Forelimb muscle (tissue), 1 donor: ENCODE data around the gene ADGRL3. TPM values are rescaled to one million over a fixed set of nuclear protein-coding genes. Genes with fewer than 3 reads are reported as not detected.

Source experiments
- DNase-seq: peaks from one replicate; pipeline ENCODE4 v3.0.0-alpha.2; 2013; ENCODE audit warnings: low read depth
- polyA plus RNA-seq: library from polyadenylated mRNA; unstranded; fragments of 120-200 nt; gene quantifications from one replicate; pipeline ENCODE4 v1.2.1, GENCODE V29; 2013; ENCODE audit not compliant: insufficient read length

The ADGRL3 gene
- polyA plus RNA-seq, 1 donor, result 19.5 TPM

DNA sequence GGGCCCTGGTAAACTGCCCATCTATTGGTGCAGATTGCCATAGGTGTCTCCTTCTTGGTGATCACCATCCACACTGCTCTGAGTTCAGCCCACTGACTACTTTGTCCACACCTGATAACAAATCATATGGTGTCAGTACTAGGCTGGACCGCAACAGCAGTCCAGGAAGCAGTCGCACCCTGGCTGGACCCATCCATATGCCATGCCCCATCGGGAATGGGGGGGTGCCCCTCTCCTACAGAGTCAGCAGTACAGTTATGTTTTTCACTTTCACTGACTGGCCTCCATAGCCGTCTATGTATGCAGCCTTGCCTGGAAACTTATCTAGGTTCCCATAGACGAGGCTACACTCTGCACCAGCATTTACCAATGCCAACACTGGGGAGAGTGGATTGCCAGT lies 226.1 kb downstream of the ADGRL3 start:
- DNase-seq, result no peak

DNA sequence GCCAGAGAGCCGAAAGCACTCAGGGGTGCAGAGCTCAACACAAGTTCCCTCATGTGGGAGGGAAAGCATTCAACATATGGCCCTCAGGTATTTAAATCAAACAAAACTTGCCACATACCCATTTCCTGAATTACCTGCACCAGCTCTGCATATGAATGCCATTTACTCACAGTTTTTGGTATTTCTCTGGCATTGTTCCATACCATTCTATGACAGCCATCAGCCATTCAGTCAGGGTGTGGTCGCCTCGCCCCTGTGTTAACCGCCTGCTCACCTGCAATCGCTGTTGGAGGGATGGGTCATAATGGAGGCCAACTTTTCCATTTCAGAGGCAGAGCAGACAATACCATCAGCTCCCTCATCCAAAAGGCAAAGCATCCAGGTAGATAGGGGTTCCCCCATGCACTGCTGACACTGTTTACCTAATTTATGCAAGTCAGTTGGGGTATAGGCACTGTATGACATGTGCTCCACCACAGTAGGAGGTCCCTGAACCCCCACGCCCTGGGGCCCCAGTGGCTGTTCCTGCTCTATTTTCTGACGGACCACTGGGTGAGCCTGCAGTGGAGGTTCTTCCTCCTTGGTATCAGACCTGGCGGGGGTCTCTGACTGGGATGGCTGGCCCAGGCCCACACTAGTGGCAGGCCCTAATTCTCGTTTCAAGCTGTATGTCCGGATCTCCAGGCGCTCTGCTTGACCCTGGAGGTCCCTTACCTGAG lies 227.1 kb downstream of the ADGRL3 start:
- DNase-seq, result no peak

DNA sequence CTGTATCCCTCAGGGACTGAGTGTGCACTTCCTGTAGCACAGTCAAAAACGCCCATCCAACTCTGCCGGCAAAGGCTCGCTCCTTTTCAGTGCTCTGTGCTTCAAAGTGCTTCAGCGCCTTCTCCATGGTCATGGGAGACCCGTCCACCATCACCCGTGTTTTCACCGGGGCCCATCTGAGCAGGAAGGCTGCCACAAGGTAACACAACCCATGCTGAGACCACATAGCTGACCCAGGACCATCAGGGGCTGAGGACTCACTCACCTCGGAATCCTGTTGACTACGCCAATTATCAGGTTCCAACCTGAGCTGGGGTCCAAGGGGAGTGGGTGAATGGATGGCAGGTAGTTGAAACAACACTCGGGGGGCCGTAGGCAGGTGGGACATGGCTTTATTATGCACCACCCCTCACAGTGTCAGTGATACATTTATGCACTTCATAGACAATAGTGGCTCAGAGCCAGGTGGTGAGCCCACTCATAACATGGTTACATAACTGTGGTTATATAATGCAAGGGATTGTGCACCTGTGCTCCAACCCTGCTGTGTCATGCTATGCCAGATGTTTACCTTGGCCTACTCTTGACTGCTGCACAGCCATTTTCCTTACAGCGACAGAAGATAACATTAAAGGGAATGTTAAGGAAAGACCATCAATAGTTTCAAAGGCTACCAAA lies 227.8 kb downstream of the ADGRL3 start:
- DNase-seq, result no peak

DNA sequence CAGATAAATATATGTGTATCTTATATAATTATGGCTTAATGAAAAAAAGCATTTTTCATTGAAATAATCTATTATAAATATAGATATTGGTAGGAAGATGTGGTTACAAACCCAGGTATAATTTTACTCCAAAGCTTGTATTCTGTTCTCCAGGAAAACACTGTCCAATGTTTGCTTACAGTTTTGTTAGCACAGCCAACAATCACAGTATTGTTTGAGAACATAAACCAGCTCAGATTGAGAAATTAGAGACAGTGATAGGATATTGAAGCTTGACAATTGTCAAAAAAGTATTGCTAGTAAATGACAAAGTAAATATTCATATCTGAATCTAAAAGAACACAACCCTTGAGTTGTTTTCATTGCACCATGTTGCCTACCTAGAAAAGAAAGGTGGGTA lies 228.8 kb downstream of the ADGRL3 start:
- DNase-seq, result no peak

DNA sequence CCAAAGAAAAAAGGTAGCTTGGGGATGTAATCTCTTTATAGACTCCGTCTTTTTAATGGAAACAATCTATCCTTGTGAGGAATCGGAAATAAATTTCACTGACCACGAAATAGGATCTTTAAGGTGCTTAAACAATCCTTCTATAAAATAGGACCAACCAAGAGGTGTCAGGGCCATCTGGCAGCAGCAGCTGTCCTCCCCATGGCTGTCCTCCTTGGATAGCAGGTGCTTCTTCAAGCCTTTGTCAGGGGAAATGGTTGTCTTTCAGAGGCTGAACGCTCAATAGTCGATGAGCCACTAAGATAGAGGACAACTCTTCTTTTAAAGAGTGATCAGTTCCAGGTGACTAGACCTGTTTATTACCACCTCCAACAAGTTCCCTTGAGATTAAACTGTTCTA lies 231.0 kb downstream of the ADGRL3 start:
- DNase-seq, result no peak

DNA sequence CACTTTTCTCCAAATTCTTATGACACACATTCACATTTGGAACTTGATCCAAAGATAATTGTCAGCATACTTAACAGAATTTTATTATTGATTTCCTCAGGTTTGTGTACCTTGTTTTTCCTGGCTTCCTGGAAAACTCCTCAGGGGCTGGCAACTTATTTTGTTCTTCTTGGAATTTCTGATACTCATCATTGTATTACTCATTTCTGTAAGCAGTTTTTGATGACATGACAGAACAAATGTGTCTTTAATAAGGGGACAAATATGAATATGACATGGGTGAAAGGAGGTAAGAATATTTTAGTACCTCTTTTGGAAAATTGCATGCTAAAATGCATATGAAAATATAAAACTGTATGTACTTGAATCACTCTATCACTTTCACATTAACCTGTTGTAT lies 237.8 kb downstream of the ADGRL3 start:
- no peak for DNase-seq

DNA sequence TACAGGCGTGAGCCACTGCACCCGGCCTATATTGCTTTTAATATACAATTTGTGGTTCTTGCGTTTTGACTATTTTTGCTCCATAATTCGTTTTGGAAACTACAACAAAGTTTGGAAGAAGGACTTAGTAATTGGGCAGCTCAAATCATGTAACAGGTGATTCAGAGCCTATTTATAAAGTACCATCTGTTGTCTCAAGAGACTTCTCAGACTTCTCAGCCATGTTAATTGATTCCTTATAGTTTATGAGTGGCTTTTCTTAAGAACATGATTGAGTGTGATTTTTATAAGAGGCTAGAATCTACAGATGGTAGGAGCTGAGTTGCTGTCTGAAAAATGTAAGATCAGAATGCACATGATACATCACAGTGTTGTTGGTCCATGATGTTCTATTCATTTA lies 240.2 kb downstream of the ADGRL3 start:
- DNase-seq, result no peak

DNA sequence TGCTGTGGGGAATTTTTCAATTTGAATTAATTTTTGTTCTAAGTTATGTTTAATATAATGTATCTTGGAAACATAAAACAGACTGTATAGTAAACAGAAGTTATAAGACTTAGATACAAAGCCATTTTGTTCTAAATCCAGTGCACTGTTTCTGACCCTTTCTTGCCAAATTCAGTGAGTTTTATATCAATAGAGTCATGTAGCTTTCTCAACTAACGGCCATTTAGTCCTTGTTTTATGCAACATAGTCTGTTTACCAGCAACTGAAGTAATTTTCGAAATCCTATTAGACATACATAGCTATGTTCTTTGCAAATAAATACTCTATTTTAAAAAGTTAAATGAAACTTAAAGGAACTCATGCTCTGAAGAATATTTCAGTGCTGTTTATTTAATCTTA lies 242.8 kb downstream of the ADGRL3 start:
- no peak for DNase-seq

DNA sequence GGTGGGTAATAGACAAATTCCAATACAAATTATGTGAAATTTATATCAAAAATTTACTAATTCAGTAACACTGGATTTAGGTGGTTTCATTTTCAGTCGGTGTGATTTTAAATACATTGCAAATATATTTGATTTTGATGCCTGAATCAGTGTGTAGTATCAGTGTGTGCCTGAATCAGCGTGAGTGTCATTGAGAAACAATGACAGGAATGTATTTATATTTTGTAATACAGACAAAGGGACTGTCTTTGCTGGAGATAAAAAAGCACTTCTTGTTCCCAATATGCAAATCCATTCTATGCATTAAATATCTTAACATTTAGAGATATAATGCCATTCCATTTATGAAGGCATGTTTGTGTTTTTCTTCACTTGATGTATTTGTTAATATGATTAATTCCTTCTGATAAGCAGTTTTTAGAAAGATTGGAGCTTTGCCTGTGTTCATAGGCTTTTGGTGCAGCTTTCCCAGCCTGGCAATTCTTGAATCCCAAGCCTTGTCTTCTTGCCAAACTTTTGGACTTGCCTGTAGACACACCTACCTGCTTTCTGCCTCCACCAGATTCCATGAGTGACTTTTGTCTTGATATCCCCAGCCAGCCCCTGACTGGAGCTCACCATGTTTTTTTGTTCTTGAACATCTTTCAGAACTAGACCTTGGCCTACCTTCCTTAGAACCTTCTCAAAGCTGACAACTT lies 243.8 kb downstream of the ADGRL3 start:
- DNase-seq, result no peak

DNA sequence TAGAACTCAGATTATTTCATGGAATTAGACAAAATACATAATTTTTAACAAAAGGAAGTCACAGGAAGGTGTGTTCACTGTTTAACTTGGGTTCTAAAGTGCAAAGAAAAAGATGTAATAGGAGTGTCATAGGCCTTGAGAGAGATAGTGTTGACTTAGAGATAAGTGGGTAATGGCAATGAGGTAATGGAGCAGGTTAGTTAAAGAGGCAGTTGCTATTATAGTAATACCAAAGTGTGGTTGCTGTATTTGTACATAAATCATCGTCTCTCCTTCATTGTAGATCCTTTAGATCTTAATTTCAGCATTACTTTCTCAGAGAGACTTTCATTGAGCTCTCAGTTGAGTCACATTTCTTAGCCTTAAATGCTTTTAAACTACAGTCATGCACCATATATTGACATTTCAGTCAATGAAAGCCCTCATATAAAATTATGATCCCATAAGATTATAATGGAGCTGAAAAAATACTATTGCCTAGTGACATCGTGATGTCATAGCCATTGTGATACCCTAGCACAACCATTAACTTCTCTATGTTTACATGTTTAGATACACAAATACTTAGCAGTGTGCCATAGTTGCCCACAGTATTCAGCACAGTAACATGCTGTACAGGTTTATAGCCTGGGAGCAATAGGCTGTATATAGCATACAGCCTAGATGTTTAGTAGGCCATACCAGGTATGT lies 245.4 kb downstream of the ADGRL3 start:
- no peak for DNase-seq

DNA sequence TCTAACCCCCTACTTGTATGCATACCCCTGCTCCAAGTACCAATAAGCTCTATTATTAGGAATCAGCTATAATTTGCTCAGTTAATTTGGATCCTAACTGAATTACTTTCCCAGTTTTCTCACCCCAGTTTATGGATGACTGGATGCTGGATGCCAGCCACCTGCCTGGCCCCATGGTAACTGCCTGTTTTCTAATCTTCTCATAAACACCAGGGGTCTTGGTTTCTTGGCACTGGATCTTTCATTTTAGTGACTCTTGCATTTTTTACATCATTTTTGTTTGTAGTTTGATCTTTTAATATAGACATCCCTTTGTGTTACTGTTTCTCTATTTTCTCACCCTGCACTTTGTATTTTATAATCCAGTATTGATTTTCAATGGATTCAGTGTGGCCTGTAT lies 246.8 kb downstream of the ADGRL3 start:
- no peak for DNase-seq

DNA sequence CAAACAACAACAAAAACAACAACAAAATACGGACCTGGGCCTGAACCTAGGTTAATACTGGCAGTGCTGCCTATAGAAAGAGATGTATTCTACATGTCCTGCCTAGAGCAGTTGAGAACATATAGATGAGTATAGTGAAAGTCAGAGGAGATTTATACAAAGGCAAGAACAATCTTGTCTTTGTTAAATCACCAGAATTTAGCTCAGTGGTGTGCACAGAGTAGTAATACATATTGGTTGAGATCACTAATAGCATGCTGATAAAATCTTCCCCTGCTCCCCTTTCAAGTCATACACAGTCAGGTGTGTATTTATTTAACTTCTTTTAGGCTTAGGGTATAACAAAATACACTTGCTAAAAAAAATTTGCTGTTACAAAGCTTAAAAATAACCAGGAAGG lies 247.8 kb downstream of the ADGRL3 start:
- DNase-seq, result no peak

DNA sequence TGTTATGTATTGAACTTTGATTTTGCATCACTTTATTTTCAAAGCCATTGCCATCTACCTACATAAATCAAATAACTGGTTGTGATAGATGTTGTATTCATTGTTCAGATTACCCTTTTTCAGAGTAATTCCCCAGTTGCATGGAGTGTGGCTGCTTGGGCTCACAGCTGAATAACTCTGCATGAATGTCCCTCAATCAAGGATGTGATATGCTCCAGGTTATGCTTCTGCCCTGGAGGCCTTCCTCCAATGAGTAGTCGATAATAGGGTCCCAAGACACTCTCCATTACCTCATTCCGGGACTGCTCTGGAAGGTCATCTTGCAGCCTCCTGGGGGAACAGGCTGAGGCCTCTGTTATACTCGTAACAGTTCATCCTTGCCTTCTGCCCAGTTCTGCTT lies 251.8 kb downstream of the ADGRL3 start:
- DNase-seq, result no peak

DNA sequence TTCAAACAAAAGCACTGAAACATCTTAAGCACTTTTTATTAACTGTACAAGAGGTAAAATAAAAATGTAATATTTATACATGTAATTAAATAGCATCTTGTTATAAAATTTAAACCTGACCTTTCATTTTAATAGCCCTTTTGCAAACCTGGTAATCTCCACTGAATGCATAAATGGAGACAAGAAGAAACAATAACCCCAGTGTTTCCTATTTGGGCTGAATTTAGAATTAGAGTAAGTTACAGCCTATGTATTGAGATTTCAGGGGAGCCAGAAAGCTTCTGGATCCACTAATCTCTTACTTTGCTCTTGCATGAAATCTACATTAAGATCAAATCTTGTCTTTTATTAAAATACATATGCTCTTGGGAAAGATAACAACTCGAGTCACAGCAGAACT lies 261.8 kb downstream of the ADGRL3 start:
- DNase-seq, result no peak

DNA sequence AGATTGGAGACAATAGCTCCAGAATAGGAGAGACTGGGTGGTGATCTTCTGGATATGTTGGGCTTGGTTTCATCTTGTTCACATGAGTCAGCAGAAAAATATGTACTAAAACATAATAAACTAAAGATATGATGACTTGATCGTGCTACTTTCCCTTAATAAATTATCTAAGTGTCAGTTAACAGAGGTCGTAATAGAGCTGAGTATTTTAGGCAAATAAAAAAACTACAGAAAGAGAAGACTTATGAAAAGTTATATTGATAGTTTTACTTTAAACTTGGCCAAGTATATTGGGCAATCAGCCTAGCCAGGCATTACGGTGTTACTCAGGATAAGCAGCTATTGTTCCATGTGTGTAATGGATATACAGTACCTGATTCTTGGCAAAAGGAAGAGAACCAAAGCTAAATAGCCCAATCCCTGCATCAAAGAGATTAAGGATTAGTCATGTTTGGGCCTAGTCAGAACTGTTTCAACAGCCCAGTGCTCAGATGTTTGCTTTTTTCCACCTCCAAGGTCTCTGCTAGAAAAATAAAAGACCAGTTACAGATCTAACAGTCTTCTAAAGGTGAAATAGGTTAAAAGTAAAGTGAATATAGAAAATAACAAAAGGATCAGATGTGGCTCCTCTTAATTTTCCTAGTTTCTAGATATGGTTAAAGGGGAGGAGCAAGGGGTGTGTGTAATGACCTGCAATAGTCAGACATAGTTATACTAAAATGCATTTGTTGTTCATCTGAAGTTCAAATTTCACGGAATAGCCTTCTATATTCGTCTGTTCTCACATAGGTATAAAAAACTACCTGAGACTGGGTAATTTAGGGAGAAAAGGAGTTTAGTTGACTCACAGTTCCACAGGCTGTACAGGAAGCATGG lies 262.6 kb downstream of the ADGRL3 start:
- DNase-seq, result no peak

DNA sequence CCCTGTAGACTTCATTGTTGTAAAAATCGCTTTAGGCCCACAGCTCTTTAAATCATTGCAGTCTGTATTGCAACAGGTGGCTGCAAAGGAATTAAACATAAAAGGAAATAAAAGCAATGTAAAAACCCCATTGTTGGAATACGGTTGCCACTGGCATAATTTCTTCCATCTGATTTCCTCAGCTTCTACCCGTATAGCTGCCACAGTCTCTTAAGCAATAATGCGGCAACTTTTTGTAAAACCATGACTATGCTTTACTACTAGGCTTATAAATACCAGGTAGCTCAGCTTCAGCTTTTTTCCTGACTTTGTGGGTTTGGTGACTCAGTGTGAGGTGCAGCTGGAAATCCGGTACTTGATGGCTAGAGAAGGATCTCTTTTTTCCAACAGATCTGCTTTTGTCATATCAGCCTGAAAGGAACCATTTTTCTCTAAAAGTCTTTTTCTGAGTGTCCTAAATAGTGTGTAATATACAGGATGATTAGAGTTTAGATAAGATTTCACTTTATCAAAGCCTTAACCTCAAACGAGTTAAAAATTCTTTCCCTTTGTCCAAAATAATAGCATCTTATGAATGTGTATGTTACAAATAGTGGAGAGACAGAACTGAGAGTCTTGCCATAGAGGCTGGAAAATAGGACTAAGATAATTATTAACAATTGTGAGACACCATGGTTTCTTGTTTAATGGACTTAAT lies 268.0 kb downstream of the ADGRL3 start:
- no peak for DNase-seq

DNA sequence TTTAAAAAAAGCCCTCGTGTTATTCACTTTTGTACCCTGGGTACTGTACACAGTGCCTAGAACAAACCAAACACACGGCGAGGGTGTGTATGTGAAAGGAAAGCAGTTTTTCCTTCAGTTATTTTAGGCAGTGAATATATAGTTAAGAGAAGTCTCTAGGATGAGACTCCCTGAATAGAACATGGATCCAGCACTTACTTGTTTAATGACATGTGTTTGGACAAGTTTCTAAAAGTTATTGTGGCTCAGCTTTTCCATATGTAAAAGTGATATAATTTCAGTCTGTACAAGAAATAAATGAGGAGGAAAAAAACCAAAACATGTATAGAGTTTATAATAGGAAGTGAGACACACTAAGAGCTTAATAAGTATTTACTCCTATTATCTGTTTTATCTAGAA lies 273.2 kb downstream of the ADGRL3 start:
- DNase-seq, result peak; percentile 14

DNA sequence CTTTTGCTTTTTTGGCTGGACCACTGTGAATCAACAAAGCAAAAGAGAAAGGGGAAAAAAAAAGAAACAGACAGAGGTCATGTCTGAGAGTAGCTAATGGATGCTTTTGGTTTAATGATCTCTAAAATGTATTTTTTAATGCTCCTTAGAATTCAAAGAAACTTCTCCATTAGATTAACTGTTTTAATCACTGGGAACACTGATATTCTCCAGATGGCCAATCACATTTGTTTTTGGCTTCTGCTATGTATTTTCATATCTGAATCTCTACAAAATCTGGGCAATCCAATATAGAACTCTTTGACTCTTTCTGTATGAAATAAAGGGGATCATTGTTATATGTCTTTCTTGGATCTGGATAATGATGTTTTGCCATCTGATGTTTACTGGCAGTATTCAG lies 278.2 kb downstream of the ADGRL3 start:
- DNase-seq, result no peak

DNA sequence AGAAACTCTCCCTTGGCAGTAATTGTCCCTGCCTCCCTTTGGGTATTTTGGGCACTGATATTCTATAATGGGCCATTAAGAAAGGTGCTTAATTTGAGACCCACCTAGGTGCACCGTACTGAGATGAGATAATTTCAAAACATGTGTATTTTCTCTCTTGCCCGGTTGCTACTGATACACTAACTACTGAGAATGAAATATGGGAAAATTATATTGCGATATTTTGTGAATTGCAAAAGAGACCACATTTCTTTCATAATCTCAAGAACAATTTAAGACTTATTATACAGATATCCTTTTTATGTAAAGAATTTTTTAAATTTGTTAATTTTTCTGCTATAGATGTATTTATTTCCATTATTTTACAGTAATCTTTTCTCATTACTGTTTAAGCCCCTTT lies 284.9 kb downstream of the ADGRL3 start:
- no peak for DNase-seq

DNA sequence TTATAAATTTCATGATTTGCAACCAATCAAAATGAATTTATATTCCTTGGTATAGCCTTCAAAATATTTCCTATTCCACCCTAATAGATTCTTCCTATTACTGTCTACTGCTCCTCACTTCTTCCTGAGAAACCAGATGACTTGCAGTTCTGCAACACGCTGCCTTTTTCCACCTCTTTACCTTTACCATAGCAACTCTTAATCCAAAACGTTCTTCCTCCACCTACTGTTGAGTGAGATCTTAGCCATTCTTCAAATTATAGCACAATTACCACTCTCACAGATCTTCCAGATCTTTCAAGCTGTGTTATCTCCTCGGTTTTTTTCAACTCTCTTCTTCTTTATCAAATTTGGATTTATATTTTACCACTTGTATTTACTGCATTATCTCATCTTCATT lies 289.8 kb downstream of the ADGRL3 start:
- no peak for DNase-seq

DNA sequence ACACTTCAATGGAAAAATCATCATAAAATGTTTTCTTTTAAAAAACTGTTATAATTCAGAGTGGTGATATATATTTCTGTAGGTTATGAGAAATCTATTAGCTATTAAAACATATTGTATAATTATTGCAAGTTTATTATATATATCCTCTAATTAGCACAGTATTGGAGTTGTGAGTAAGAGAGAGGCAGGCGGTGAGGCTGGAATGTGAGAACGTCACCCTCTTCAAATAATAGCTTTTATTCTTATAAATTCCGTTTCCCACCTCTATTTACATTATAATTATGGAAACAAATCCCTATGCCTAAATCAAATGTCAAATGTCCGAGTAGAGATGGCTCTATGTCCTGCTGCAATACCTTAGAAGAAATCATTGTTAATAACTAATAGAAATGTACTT lies 292.9 kb downstream of the ADGRL3 start:
- DNase-seq, result no peak
